GM12875 (cell line): ENCODE measurements around the gene TECR.

Experiments used
- H3K4me3 ChIP-seq: one replicate; pipeline ENCODE4 v1.5.1; 2011; ENCODE audit warnings: low read depth, low read length, control low read depth
- TF ChIP-seq, protein P1 (sequence below): IDR thresholded peaks from 2 replicates; pipeline ENCODE4 v1.5.1; 2011; ENCODE audit warnings: low read depth, mild to moderate bottlenecking, control low read depth, inconsistent platforms, low read length, moderate library complexity, borderline replicate concordance; ENCODE audit not compliant: insufficient read depth

The TECR gene

DNA sequence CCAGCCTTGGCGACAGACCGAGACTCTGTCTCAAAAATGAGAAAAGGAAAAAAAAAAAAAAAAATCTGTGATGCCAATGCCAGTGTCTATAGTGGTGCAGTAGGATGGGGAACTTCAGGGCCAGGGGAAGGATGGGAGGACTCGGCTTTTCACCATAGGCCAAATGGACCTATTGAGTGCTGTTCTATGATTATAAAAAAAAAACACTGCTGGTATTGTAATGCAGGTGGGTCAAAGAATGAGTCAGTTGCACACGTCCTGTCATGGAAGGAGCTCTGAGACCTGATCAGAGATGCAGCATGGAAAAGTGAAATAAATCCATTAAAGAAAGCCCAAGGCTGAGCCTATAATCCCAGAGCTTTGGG, 18.2 kb upstream of the TECR start:
- TF ChIP-seq, protein P1, sequence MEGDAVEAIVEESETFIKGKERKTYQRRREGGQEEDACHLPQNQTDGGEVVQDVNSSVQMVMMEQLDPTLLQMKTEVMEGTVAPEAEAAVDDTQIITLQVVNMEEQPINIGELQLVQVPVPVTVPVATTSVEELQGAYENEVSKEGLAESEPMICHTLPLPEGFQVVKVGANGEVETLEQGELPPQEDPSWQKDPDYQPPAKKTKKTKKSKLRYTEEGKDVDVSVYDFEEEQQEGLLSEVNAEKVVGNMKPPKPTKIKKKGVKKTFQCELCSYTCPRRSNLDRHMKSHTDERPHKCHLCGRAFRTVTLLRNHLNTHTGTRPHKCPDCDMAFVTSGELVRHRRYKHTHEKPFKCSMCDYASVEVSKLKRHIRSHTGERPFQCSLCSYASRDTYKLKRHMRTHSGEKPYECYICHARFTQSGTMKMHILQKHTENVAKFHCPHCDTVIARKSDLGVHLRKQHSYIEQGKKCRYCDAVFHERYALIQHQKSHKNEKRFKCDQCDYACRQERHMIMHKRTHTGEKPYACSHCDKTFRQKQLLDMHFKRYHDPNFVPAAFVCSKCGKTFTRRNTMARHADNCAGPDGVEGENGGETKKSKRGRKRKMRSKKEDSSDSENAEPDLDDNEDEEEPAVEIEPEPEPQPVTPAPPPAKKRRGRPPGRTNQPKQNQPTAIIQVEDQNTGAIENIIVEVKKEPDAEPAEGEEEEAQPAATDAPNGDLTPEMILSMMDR, result no peak
- no peak overlapping the region for H3K4me3 ChIP-seq

DNA sequence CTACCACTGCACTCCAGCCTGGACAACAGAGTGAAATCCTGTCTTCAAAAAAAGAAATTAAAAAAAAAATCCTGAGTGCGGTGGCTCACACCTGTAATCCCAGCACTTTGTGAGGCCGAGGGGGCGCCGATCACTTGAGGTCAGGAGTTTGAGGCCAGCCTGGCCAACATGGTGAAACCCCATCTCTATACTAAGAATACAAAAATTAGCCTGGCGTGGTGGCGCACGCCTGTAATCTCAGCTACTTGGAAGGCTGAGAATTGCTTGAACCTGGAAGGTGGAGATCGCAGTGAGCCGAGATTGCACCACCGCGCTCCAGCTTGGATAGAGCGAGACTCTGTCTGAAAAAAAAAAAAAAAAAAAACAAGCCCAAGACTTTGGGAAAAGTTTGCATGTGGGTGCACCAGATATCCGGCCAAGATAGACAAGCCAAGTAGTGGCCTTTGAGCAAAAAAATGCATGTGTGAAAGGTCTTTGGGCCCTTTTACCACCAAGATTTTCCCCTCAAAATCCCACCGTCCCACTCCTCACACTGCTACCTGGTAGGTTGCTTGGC, 16.9 kb upstream of the TECR start:
- TF ChIP-seq, protein P1, result no peak
- no peak overlapping the region for H3K4me3 ChIP-seq

DNA sequence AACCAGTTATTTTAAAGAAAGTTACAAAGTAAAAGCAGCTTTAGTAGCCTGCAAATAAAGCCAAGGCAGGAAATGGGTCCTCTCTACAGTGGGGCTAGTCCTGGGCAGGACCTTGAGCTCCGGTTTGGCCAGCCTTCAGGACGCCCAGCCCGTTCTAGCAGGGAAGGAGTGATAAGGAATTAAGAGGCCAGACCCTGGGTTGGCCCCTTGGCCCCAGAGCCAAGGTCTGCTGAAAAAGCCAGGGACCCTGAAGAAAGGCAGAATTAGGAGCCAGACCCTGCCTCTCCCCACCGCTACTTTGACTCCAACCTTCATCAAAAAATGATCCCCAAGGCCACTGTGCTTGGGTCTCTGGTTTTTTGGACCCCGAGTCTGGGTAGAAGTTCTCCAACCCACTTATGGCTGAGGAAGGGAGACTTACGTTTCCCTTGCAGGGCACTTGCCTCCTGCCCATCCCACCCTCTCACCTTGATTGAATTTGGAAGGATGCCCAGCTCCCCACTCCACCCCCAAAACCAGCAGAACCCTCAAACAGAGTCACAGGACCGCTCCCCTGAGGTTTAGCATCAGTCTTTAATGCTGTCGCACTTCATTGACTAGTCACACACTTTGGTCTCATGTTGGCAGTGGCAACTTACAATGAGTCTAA, 15.1 kb upstream of the TECR start:
- TF ChIP-seq, protein P1, result no peak
- no peak overlapping the region for H3K4me3 ChIP-seq

DNA sequence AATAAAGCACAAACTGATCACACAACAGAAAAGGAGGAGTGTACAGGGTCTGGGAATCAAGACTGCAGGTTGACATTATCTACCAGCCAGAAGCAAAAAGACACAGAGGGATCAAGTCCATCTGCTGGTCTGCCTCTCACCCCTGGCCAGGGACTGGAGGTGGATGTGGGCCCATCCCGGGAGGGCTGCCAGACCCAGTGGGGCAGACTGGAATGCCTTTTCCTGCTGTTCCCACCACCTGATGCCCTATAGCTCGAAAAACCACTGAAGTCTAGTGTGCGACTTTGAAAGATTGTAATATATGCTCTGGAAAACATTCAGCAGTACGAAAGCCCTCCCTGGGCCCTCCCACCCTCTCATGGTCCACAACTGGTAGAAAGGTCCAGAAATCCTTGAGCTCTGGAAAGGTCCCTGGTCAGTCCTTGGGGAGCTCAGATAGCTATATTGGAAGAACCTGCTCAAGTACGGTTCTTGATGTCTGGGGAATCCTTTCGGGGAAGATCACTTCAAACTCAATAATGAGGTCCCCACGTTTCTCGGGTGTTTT, 13.8 kb upstream of the TECR start:
- TF ChIP-seq, protein P1, result no peak
- H3K4me3 ChIP-seq, result no peak overlapping the region

DNA sequence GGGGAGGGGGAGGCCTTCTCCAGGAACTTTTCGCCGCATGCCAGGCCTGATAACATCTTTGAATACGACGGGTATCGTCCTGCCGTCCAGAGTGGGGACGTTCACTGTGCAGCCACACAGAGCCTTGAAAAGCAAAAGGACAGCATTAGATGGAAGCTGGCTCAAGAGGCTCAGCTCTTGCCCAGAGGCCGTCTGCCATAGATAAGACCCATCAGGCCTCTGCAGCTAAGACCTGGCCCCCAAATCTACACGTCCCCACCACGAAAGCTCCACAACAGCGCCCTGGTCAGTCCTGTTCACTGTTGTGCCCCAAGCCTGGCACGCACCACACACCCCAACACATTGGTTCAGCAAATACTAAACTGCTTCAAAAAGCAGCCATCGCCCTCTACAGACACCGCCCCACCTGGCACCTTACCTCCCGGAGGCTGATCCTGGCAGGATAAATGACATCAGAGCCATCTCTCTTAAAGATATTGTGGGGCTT, 13.3 kb upstream of the TECR start:
- no peak overlapping the region for H3K4me3 ChIP-seq
- TF ChIP-seq, protein P1, result no peak

DNA sequence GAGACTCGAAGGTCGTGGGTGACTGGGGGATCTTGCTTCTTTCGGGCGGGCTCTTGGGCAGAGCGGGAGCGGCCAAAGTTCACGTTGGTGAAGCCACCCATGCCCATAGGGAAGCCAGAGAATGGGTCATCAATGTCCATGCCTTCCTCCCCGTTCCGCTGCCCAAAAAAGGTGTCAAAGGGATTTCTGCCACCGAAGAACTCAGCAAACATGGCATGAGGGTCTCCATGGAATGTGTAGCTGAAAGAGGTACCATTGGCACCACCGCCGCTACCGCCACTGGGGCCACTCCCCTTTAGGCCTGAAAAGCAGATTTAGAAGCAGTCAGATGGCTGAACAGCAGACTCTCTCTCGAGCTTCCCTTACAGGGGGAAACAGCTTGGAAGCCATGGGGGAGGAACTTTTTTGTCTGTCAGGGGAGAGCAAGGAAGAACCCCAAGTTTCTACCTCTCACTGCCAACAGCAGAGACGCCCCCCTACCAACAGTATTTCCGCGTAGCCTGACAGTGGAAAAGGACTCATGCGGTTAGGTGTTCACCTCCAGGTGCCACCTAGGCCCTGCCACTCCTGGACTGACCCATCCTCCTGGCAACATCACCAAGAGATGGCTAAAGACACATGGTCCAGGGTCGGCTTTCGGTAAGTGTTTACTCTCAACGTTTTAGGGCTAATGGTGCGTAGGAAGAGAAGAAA, 12.5 kb upstream of the TECR start:
- TF ChIP-seq, protein P1, result no peak

DNA sequence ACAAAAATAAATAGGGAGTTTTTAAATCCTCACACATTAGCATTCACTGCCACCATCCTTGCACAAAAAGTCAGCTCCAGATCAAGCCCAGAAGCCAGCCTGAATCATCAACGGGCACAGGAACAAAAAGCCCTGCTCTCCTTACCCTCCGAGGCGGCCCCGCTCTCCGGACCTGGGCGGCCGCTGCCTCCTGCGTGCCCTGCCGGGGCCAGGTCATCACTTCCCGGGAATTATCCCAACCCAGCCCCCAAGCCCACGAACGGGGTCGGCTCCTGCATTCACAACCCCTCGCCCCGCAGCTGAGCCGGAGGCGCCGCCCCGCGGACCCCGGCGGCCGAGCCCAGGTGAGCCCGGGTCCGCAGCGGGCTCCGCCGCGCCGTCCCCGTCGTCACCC, 12.0 kb upstream of the TECR start:
- peak overlapping the region; percentile 73 for H3K4me3 ChIP-seq
- TF ChIP-seq, protein P1, result no peak

More for the DNA sequence above, 12.5 kb upstream of the TECR start:
- peak overlapping the region; percentile 73 for H3K4me3 ChIP-seq
